NCI-H345 (cell line): ENCODE results near the gene RNU2-63P.
"Not testable (repeated sequence)": the region's sequence is repeated elsewhere in the genome, so short reads cannot be mapped to it uniquely, and the experiment has no call there.

ENCODE experiments used
- DNase-seq: peaks from one replicate; lab custom pipeline; 2025; lab: John Stamatoyannopoulos, UW

RNU2-63P gene

DNA sequence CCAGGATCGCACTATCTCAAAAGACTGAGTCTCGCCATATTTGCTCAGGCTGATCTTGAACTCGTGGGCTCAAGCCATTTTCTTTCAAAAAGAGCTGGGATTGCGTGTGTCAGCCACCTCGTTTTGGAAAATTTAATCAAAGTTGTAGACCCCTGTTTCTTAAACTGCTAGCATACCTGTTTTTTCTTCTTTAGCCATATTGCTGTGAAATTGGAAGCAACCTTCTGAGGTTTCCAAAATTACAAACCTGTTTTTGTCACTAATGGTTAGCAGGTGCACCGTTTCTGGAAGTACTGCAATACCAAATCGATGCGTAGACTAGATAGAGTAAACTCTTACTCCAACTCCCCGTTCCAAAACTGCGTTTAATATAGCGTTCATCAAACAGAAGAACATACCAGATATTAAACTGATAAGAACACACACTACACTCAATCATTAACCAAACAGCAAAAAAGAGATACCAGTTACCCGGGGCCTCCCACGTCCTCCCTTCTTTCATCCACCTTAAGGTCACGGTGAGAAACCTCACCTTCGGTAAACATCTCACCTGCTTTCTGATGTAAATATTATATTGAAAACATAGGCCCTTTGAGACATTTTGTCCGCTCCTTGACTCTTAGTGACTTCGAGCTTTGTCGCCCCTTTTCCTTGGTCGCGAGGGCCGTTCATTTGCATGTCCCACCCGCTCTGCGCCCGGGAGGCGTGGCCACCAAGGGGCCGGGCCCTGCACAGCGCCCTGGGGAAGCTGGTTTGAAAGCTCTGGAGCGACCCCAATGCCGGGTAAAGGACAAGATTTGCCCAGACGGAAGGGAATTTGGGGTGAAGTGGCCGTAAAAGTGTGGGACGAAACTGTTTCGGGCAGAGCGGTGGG lies at the start of gene RNU2-63P:
Gene RNU2-63P, minus strand, starts transcription at position 462 of the 874 bp plus-strand sequence.
- peak; percentile 78 for DNase-seq

DNA sequence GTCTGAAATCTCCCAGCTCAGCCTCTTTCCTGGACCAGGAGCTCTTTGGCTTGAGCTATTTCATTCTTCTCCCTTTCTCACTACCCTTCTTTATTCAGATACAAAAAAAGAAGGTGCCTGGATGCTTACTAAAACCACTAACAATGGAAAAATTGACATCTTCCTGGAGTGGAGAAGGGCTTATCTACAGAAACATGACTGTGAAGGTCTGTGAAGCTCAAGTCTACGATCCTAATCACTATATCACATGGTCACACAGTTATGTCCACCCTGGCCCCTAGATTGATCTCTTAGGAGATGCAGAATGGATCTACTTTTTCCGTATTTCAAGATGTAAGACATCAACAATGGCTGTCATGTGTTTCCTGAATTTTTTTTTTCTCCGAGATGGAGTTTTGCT lies 44.9 kb upstream of the RNU2-63P start:
- no peak for DNase-seq

DNA sequence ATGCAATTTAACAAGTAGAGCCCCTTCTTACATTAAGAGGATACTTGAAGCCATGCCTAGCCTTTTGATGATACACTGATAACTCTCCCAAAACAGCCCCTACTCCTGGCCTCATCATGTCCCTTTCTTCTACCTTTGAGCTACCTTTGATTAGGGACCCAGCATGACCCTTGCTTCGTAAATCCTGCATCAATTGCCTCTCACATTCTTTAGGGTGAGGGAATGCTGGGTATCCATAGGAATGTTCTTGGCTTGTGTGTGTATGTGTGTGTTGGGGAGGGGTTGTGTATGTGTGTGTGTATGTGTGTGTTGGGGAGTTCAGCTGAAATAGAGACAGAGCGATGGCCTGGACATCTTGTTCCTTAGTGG lies 44.5 kb upstream of the RNU2-63P start:
- no peak for DNase-seq

DNA sequence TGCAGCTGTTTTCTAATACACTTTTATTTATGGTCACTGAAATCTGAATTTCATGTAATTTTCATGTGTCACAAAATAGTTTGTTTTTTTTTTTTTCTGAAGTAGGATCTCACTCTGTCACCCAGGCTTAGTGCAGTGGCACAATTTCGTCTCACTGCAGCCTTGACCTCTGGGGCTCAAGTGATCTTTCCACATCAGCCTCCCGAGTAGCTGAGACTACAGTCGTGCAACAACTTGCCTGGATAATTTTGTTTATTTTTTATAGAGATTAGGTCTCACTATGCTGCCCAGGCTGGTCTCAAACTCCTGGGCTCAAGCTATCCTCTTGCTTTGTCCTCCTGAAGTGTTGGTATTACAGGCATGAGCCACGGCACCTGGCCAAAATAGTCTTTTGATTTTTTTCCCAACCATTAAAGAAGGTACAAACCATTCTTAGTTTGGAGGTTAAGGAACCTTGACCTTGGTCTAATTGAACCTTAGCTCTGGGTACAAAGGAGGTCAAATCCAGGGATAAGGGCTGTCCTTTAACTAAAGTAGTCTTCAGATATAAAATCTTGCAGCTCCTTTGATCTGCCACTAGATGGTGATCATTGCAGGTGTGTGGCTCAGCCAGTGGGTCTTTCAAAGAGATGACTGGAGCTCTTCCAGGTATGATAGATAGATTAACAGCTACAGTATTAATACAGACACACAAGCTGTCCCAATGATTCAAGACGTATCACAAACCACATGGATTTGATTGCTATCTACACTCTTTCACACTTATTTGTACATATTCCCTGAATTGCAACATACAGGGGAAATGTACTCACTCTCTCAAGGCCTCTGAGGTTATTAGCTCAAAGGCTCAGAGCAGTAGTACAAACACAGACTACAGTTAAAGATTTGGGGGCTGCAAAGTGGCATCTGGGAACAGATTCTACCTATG lies 43.9 kb upstream of the RNU2-63P start:
- peak; percentile 59 for DNase-seq

DNA sequence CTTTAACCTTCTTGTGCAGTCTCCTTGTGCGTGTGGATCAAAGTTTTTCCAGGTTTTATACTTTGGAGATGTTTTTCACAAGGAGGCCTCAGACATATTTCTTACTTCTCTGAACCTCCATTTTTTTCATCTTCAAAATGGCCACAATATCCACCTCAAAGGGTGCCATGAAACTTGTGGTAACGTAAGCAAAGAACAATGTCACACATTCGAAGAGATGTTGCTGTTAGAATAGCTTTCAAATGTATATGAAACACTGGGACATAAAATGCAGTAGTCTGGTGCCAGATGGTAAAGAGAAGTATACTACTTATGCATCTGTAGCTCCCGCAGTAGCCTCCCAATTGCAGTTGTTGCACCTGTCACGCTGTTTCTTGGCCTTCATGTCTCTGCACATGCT lies 41.8 kb upstream of the RNU2-63P start:
- DNase-seq, result no peak

DNA sequence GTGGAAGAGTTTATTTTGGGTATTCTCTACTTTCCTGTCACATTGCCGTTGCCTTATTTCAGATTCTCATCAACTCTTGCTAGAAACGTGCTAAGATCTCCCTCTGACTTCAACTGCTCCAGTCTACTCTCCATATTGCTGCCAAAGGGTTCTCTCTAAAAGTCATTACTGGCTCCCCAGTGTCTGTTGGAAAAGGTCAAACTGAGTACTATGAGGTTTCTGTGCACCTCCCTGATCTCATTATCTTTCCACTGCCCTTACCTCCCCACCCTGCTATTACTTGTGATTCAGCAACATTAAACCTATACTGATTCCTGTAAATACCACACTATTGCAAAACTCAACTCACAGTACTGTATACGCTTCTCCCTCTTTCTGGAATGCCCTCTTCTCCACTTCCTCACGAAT lies 41.1 kb upstream of the RNU2-63P start:
- no peak for DNase-seq

DNA sequence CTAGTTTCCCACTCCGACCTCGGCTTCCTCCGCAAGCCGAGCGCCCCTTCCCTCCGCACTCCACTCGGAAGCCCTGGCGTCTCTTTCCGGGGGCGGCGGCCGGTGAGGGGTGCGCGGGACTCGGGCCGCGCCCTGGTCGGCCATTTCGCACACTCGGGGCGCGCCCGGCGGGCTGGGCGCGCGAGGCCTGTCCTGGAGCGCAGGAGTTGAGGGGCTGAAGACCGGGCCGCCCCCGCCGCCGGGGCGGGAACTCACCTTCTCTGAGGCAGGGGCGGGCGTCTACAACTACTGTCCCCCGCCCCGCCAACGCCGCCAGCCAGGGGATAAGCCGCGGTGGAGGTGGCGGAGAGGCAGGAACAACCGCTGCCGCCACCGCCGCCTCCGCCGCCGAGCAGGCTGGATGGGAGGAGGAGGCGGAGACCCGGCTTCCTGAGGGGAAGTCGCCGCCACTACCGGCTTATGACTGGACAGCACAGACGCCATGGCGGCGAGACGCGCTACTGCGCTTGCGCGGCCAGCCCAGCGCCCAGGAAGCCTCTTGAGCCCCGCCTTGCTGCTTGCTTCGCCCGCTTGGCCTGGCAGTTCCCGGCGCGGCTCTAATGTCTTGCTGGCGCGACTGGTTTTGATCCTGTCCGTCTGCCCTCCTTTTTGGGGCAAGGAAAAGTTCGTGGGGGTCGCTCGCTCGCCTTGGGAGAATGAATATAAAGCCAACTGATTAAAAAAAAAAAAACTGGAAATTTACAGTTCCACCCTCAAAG lies 39.2 kb upstream of the RNU2-63P start, which contains the start of gene KRCC1:
Gene KRCC1, minus strand, starts transcription at position 413 of the 758 bp plus-strand sequence. CDS start 27,220 bp downstream, outside the sequence.
- peak; percentile 96 for DNase-seq

DNA sequence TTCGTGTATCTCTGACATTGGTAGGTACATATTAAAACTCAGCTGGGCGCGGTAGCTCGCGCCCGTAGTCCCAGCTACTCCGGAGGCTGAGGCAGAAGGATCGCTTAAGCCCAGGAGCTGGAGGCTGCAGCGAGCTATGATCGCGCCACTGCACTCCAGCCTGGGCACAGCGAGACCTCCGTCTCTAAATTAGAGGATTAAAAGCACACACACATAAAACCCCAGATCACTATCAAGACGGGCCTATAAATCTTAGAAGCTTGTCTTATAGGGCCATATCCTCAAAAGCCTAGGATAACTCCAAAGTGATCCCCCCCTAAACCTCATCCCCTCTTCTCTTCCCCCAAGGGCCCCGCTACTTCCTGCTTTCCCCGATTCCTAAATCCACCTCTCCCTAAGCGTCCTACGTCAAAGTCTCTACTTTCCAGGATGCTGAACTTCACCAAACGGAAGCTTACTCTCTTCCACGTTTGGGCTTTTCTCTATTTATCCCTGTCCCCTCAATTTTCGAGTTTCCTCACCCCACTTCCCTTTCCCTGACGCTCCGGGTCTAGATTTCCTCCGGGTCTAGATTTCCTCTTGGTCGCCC lies 38.5 kb upstream of the RNU2-63P start:
- peak; percentile 36 for DNase-seq

DNA sequence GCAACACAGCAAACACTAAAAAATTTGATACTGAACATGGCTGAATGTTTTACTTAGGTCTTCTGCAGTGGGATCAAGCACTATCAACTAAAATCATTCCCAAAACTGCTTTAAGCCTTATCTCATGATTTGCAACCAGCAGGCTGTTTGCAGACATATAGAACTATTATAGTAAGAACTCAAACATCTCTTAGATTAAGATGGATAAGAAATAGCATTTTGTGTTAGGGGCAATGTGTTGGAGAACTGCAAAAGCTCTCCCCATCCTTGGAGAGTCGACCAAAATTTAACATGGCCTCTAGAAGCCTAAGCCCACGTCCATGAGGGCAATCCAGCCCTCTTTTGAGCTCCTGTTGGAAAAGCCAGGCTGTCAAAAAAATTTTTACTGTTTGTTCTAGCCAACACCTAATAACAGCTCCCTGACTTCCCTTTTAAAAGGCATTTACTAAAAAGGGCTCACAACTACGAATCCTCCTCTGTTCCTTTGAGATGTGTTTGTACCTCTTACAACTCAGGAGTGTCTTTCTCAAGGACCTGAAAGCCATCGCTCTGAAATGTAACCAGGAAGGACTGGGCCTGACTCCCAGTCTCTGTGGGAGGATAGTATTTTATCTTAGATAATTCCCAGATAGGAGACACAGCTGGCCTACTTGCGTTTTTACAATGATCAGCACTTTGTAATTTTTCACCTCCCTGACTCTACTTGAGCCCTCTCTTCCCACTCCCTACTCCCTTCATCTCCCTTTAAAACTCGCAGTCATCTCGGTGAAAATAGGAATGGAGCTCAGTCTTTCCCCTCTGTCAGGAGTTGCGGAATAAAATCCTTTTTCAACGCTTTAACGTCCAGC lies 37.8 kb upstream of the RNU2-63P start:
- DNase-seq, result no peak

DNA sequence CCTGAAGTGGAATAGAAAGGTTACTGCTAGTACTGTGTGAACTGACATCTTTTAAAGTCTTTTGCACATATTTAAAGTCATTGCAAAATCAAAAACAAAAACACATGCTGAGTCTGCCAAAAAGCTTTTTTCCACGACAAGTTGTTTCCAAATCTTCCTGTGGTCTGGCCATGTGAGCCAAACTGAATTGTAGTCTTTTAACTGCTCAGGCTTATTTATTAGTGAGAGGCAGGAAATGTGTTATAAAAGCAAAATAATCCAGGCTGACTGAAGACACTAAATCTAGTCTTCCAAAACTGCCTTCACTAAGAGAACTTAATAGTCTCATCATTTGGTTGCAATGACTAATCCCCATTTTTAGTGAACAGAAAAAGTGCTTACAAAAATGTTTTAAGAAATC lies 36.9 kb upstream of the RNU2-63P start:
- DNase-seq, result no peak

DNA sequence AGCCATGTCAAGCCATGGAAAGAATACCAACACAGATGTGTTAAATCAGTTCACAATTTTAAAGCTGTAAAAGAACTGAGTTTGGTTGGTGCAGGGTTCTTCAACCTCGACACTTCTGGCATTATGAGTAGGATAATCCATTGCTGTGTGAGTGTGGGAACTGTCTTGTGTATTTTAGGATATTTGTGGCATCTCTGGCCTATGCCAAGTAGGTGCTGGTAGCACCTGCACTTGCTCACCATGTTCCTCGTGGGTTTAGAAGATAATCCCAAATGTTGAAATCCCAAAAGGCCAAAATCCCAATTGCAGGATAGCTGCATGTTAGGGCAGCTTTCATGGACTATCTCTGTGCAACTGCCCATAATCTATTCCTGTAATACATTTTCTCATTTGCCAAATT lies 35.4 kb upstream of the RNU2-63P start:
- DNase-seq, result no peak

DNA sequence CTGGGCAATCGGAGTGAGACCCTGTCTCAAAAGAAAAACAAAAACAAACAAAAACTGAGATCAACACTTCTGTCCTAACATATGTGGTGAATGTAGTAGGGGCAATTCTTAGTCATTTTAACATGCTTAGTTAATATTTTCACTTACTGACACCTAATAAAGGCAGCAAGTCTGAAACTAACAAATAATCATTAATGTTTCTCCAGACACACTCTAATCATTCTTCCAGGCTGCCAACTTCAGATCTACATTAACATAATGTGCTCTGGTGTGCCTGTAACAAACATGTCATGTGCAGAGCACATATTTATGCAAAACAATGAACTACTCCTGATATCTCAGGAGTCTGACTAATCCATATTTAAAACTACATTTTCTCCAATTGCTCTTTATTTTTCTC lies 33.3 kb upstream of the RNU2-63P start:
- DNase-seq, result no peak

DNA sequence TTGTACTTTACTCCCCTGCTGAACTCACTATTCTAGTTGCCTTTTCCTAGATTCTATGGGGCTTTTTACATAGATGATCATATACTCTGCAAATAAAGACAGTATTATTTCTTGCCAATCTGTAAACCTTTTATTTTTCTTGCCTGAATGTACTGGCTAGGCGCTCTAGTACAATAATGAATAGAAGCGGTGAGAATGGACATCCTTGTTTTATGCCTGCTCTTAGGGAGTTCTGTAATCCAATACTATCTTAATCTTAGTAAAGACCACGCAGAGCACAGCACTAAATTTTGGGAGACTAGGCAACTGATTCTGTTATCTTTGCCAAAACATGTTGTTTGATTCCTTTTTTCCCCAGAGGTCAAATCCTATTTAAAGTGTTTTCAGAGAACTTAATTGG lies 32.2 kb upstream of the RNU2-63P start:
- DNase-seq, result no peak

DNA sequence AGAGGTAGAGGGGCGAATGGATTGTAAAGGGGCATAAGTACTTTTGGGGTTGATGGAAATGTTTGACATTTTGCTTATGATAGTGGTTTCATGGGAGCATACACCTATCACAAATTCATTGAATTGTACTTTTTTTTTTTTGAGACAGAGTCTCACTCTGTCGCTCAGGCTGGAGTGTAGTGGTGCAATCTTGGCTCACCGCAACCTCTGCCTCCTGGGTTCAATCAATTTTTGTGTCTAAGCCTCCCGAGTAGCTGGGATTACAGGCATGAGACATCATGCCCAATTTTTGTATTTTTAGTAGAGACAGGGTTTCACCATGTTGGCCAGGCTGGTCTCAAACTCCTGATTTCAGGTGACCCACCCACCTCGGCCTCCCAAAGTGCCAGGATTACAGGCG lies 29.2 kb upstream of the RNU2-63P start:
- DNase-seq, result not testable (repeated sequence)

DNA sequence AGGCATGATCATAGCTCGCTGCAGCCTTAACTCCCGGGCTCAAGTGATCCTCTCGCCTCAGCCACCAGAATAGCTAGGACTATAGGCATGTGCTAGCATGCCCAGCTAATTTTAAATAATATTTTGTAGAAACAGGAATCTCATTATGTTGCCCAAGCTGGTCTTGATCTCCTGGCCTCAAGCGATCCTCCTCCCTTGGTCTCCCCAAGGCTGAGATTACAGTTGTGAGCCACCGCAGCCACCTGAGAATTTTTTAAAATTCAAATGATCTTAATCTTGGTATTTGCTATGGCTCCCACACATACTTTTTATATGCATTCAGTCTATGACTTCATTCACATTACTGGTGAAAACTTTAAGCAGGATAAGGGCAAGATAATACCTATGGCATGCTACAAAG lies 26.1 kb upstream of the RNU2-63P start:
- no peak for DNase-seq

DNA sequence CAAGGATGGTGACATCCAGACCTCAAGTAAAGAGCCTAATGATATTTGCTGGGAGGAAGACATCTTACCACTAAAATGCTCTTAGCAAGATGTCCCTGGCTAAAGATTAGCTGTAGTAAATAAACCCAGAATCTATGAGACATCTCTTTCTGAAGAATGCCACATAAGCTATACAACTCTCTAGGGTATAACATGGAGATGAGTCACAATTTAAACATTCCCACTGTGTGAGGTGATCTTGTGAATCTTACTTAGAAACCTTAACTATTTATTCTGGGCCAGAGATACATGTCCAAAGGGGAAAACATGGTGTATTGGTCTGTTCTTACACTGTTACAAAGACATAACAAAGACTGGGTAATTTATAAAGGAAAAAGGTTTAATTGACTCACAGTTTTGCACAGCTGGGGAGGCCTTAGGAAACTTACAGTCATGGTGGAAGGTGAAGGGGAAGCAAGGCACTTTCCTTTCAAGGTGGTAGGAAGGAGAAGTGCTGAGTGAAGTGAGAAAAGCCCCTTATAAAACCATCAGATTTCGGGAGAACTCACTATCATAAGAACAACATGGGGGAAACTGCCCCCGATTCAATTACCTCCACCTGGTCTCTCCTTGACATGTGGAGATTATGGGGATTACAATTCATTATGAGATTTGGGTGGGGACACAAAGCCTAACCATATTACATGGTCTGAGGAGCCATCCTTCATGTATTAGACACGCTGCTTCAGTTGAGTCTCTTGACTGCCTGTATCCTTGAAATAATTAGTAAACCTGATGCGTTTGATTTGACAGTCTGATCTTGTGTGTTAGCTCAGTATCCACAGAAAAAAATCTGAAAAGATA lies 22.1 kb upstream of the RNU2-63P start:
- DNase-seq, result no peak

DNA sequence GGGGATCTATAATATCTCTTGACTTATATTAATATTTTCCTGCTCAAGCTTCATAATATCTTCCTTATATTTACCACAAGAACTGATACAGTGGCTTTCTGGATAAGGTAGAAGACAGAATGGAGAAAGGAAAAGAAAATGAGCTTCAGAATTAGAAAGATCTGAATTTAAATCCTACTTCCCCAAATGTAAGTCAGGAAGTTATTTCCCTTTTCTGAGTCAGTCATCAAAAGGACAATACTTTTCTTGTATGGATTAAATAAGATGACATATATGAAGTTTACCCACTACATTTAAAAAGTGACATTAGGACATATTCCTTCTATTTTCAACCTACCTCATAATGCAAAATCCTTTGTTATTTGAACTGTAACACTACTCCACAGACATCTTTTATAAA lies 20.3 kb upstream of the RNU2-63P start:
- DNase-seq, result no peak

DNA sequence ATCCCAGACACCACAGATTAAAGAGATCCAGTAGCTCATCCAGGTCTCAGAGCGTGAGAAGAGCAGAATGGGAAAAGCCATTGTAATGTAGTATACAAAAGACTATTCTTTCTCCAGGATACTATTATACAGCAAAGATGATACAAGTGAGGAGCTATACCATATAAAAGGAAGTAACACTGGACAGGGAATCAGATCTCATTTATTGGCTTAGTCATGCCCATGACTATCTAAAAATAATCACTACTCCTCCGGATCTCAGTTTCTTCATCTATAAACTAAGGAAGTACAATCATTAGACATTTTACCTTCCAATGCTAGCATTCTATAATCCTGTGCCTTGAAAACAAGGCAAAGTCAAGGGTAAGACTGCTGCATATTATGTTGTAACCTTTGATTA lies 19.8 kb upstream of the RNU2-63P start:
- no peak for DNase-seq

DNA sequence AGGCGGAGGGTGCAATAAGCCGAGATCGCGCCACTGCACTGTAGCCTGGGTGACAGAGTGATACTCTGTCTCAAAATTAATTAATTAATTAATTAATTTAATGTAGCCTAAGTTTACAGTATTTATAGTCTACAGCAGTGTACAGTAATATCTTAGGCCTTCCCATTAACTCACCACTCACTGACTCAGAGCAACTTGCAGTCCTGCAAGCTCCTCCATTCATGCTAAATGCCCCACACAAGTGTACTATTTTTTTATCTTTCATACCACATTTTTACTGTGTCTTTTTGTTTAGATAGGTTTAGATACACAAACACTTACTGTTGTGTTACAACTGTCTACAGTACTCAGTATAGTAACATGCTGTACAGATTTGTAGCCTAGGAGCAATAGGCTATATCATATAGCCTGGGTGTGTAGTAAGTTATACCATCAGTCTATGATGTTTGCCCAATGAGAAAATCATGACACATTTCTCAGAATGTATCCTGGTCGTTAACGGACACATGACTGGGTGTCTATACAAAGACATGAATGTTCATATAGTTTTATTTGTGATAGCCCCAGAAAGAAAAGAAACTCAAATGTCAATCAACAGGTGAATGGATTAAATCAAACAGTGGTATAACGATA lies 15.8 kb upstream of the RNU2-63P start:
- DNase-seq, result no peak
